Hypothalamus (tissue), 51 donors: ENCODE measurements around the gene CDH2.

Experiments used
- DNase-seq, 51 donors: peaks; one replicate each; lab custom pipeline; 2025; lab: John Stamatoyannopoulos, UW

CDH2 gene

DNA sequence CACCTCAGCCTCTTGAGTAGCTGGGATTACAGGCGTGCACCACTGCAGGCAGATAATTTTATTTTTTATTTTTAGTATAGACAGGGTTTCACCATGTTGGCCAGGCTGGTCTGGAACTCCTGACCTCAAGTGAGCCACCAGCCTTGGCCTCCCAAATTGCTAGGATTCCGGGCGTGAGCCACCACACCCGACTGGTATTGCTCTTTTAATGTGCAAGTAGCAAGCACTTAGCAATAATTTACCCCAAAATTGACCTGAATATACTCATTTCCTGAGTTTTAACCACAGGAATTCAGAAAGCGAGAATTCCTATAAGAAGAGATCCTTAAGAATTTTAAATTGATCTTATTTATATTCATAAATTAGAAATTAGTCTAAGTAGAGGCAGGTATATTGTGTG lies 169.1 kb downstream of the CDH2 start:
- DNase-seq, result no peak

- DNase-seq, result peak in 10 of 51 donors; percentile 1 to 30 (median 12)
Measured at GRCh38 chr18:28005164-28005563, 171.8 kb downstream of the CDH2 start.

GRCh38 chr18:28004606-28005005 lies 172.3 kb downstream of the CDH2 start:
- DNase-seq, result no peak

- DNase-seq, result peak in 1 of 51 donors; percentile 42
Measured at GRCh38 chr18:28003451-28003850, 173.5 kb downstream of the CDH2 start.

GRCh38 chr18:28002841-28003240 lies 174.1 kb downstream of the CDH2 start:
- no peak for DNase-seq

GRCh38 chr18:27996801-27997272 lies 180.1 kb downstream of the CDH2 start:
- no peak for DNase-seq

GRCh38 chr18:27995770-27996502 lies 181.0 kb downstream of the CDH2 start:
- DNase-seq, result no peak

DNA sequence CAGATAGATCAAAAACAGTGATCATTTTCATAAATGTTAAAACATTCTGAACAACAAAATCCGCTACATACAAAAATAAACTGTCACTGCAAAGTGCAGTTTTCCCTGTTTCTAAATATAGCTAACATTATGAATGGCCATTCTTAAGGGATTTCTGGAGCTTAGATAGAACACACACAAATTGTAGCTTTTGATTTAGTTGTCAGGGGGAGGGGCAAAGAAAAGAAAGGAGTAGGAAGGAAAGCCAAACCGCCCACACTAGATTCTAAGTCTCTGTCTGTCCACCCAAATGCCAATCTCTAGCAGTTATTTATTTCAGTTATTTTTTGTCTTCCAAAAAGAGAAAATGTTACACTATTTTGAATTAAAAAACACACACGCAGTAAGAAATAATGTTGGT lies 182.4 kb downstream of the CDH2 start:
- no peak for DNase-seq

- DNase-seq, result no peak
Measured at GRCh38 chr18:27991391-27991790, 185.5 kb downstream of the CDH2 start.

DNA sequence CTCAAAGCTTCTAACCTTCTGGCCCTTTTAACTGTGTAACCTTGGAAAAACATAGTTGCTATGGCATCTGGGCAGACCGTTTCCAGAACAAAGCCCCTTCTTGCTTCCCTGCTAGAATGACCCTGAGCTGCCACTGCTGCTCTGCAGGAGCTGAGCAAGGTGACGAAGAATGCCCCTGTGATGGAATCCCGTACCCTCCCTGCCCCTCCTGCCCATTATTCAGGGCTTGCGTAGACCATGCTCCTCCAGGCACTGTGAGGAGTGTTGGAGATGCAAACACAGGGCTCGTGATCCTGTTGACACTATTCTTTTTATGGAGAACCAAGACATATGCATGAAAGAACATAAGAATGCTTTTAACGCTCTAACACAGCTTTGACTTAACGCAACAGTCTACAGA lies 191.1 kb downstream of the CDH2 start:
- DNase-seq, result no peak

GRCh38 chr18:27983780-27984179 lies 193.2 kb downstream of the CDH2 start:
- DNase-seq, result no peak

- no peak for DNase-seq
Measured at GRCh38 chr18:27976806-27977408, 200.0 kb downstream of the CDH2 start.

DNA sequence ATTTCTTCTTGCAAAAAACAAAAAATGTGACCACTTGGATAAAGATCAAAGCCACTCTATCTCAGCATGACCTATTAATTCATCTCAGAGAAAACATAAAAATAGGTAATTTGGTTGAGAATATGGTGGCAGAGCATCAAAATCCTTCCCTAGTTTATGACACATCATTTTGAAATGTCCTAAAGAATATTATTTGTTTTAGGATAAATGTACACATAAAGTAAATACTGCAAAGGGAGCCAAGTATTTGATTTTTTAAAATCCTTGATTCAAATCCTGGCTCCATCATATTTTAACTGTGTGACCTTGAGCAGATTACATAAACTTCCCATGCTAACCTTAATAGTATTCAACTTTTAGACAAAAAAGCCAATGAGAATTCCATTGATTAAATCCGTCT lies 206.6 kb downstream of the CDH2 start:
- DNase-seq, result no peak

DNA sequence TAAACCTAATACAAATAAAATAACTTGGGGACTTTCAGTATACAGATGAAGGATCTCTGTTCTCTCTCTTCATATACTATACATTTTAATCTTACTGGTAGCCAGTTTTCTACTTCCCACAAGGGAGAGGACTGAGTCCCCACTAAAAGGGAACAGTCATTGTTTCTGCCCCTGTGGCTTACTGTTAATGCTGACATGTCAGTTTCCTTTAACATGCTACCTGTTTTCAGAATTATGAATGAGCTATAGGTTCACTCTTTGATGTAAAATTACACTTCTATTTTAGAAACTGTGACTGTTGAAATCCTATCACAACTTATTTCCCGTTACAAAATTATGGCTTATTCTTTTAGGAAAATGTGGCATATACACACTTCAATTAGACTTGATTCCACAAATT lies 207.7 kb downstream of the CDH2 start:
- no peak for DNase-seq

- DNase-seq, result no peak
Measured at GRCh38 chr18:27967913-27968824, 208.8 kb downstream of the CDH2 start.

- DNase-seq, result no peak
Measured at GRCh38 chr18:27966881-27967280, 210.0 kb downstream of the CDH2 start.

DNA sequence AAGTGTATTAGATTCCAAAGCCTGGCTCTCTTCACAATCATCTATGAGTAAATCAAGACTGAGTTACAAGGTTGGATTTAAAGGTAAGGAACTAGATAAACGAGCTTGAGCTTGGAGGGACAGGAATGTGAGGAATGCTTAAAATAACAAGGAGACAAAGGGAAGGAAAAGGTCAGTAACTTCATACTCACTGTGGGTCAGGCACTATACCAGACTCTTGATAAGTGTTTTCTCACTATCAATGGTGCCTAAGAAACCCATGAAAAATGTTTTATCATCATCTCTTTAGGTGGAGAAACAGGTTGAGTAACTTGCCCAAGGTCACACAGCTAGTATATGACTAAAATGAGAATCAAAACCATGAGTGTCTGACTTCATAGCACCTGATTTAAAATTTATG lies 212.1 kb downstream of the CDH2 start:
- no peak for DNase-seq

GRCh38 chr18:27959101-27959500 lies 217.8 kb downstream of the CDH2 start:
- DNase-seq, result no peak

DNA sequence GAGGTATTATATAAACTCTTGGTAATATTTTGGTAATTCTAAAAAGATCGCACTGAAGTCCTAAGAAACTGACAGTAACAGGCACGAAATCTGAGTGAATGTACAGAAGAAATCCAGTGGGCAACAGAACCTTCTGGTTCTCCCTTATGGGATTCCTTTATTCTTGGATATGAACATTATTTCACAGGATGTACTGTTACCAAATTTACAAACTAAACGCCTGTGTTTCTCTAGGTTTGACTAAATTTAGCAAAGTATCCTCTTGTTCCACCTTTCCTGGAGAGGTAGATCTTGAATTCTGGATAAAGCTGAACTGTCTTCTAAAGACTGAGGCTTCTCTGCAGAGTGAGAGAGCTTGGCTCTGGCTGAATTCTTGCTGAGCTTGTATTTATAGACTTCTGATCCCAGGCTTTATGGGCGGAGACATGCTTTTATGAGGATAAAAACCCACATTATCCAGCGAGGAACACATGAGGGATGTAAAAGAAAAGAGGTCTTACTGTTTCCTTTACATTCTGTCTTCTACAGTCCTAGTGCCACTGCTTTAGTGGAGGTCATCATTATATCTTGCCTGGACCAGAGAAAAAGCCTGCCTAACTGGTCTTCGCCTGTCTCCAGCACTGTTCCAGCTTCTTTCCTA lies 220.8 kb downstream of the CDH2 start:
- DNase-seq, result no peak

- no peak for DNase-seq
Measured at GRCh38 chr18:27954226-27954625, 222.7 kb downstream of the CDH2 start.

- DNase-seq, result no peak
Measured at GRCh38 chr18:27952741-27953140, 224.2 kb downstream of the CDH2 start.
